Esophagus muscularis mucosa (tissue), 4 donors: ENCODE data around the gene AQR.

ENCODE experiments used
- EP300 ChIP-seq: sonication (generic); formaldehyde crosslinking; IDR thresholded peaks from one replicate; pipeline ENCODE4 v1.6.1; 2017; ENCODE audit warnings: antibody characterized with exemption
- POLR2A ChIP-seq: fragments of 450-650 bp; IDR thresholded peaks from one replicate; pipeline ENCODE4 v1.6.1; 2017; ENCODE audit warnings: antibody characterized with exemption, moderate library complexity, mild to moderate bottlenecking, low read depth
- POLR2AphosphoS5 ChIP-seq, 2 donors: sonication (generic); formaldehyde crosslinking; IDR thresholded peaks; one replicate each; pipeline ENCODE4 v1.6.1; 2017; ENCODE audit warnings: antibody characterized with exemption in 2 of 2
- TF ChIP-seq, protein P1 (sequence below), 3 experiments: fragments of 200-600 bp in 2 of 3; fragments of 450-650 bp in 1 of 3; sonication (generic) in 2 of 3; IDR thresholded peaks; one replicate each; pipeline ENCODE4 v1.5.1; 2017 to 2019; ENCODE audit warnings: antibody characterized with exemption in 3 of 3, mild to moderate bottlenecking in 2 of 3, moderate library complexity in 1 of 3

DNA sequence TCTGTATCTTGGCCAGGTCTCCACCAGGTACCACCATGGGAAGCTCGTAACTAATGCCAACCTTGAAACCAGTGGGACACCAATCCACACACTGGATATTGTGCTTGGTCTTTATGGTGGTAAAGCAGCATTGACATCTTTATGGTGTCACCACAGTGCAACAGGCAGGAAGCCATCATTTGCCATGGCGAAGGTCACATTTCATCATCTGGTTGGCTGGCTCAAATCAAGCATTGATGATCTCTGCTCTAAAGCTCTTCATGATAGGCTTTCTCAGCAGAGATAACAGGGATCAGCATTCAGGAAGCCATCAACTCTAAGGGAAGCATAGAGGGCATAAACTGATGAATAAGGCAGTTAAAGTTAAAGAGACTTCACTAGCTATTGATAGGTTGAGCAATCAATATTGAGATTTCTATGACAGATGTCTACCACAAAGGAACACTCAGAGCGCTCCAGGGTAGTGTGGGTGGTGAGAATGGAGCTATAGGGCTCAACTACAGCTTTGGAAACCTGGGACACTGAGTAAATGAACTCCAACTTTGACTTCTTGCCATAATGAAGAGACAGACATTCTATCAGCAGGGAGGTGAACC is 120.1 kb downstream of the AQR start:
- TF ChIP-seq, protein P1, sequence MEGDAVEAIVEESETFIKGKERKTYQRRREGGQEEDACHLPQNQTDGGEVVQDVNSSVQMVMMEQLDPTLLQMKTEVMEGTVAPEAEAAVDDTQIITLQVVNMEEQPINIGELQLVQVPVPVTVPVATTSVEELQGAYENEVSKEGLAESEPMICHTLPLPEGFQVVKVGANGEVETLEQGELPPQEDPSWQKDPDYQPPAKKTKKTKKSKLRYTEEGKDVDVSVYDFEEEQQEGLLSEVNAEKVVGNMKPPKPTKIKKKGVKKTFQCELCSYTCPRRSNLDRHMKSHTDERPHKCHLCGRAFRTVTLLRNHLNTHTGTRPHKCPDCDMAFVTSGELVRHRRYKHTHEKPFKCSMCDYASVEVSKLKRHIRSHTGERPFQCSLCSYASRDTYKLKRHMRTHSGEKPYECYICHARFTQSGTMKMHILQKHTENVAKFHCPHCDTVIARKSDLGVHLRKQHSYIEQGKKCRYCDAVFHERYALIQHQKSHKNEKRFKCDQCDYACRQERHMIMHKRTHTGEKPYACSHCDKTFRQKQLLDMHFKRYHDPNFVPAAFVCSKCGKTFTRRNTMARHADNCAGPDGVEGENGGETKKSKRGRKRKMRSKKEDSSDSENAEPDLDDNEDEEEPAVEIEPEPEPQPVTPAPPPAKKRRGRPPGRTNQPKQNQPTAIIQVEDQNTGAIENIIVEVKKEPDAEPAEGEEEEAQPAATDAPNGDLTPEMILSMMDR (IDR thresholded peaks at IDR 0.05), result no peak
- TF ChIP-seq POLR2AphosphoS5 (IDR thresholded peaks at IDR 0.05) (no peak), POLR2A (no peak), EP300 (no peak)
